H1 (cell line): ENCODE data around the gene BDKRB1. TPM values are rescaled to one million over a fixed set of nuclear protein-coding genes. Genes with fewer than 3 reads are reported as not detected.

ENCODE experiments used
- CTCF ChIA-PET: fragments of 300-600 bp; sonication (Branson Sonifier 250); formaldehyde crosslinking; loops from one replicate; lab custom pipeline; 2021; ENCODE audit not compliant: partially characterized antibody; lab: Charles Lee
- POLR2A ChIA-PET: fragments of 300-600 bp; sonication (Branson Sonifier 250); formaldehyde crosslinking; loops from one replicate; lab custom pipeline; 2021; ENCODE audit warnings: inconsistent platforms; ENCODE audit not compliant: partially characterized antibody; lab: Charles Lee
- DNase-seq, 2 experiments: peaks; one replicate each; pipeline versions ENCODE4 v3.0.0 to v3.0.0-alpha.2; 2010 to 2022; ENCODE audit warnings: low spot score in 2 of 2, low read depth in 1 of 2, mixed read lengths in 1 of 2
- FAIRE-seq: peaks from 2 replicates; lab custom pipeline; 2011; peaks lifted over from hg19 to GRCh38; lab: Jason Lieb, UNC
- H2AFZ ChIP-seq: 2 replicates; pipeline ENCODE4 v1.8.1; 2012; ENCODE audit warnings: low read length, inconsistent platforms
- H2AK5ac ChIP-seq: 2 replicates; pipeline ENCODE4 v1.6.1; 2013; ENCODE audit warnings: low read depth, low read length
- H2BK120ac ChIP-seq: replicated peaks from 2 replicates; pipeline ENCODE3; 2013; ENCODE audit warnings: low read depth, low read length, inconsistent platforms
- H2BK12ac ChIP-seq: 2 replicates; pipeline ENCODE4 v1.6.1; 2013; ENCODE audit warnings: low read depth, low read length
- H2BK15ac ChIP-seq: 2 replicates; pipeline ENCODE4 v1.6.1; 2013; ENCODE audit warnings: low read length
- H2BK20ac ChIP-seq: 2 replicates; pipeline ENCODE4 v1.6.1; 2013; ENCODE audit warnings: low read length
- H2BK5ac ChIP-seq: 2 replicates; pipeline ENCODE4 v1.6.1; 2013; ENCODE audit warnings: low read depth, low read length
- H3K14ac ChIP-seq: 2 replicates; pipeline ENCODE4 v1.6.1; 2013; ENCODE audit warnings: inconsistent platforms; ENCODE audit not compliant: insufficient read length
- H3K18ac ChIP-seq: 2 replicates; pipeline ENCODE4 v1.6.1; 2013; ENCODE audit warnings: low read length; ENCODE audit errors: extremely low read depth
- H3K23ac ChIP-seq: 2 replicates; pipeline ENCODE4 v1.6.1; 2013; ENCODE audit warnings: inconsistent platforms; ENCODE audit not compliant: insufficient read length
- H3K23me2 ChIP-seq: 2 replicates; pipeline ENCODE4 v1.6.1; 2013; ENCODE audit warnings: low read depth, low read length
- H3K27ac ChIP-seq: 2 replicates; pipeline ENCODE4 v1.6.1; 2011; ENCODE audit warnings: low read depth, low read length, inconsistent platforms
- H3K27me3 ChIP-seq, 4 experiments: replicated peaks in 1 of 4; 1 replicate in 1 of 4; 2 replicates in 3 of 4; pipeline versions ENCODE4 v1.6.1 to v1.8.1; 2011 to 2013; ENCODE audit warnings: low read length in 3 of 4, mild to moderate bottlenecking in 3 of 4, inconsistent platforms in 2 of 4, mixed read lengths in 2 of 4, moderate library complexity in 1 of 4; ENCODE audit not compliant: control insufficient read depth in 3 of 4, insufficient read depth in 3 of 4; ENCODE audit errors: extremely low read depth in 1 of 4
- H3K36me3 ChIP-seq, 4 experiments: 2 replicates each; pipeline versions ENCODE4 v1.6.1 to v1.8.1; 2011 to 2013; ENCODE audit warnings: mild to moderate bottlenecking in 4 of 4, low read length in 3 of 4, moderate library complexity in 2 of 4, control low read depth in 1 of 4, inconsistent platforms in 1 of 4; ENCODE audit not compliant: insufficient read depth in 4 of 4, control insufficient read depth in 2 of 4
- H3K4ac ChIP-seq: replicated peaks from 2 replicates; pipeline ENCODE3; 2013; ENCODE audit warnings: low read length, low read depth, mixed read lengths, inconsistent platforms; ENCODE audit not compliant: insufficient read length
- H3K4me1 ChIP-seq, 4 experiments: replicated peaks in 1 of 4; 1 replicate in 1 of 4; 2 replicates in 3 of 4; pipeline versions ENCODE4 v1.6.1 to v1.8.1; 2011 to 2013; ENCODE audit warnings: low read length in 3 of 4, inconsistent platforms in 2 of 4, mixed read lengths in 1 of 4; ENCODE audit not compliant: insufficient read depth in 4 of 4, control insufficient read depth in 3 of 4
- H3K4me2 ChIP-seq, 2 experiments: 2 replicates each; pipeline versions ENCODE4 v1.6.1 to v1.8.1; 2011 to 2013; ENCODE audit warnings: low read depth in 2 of 2, low read length in 2 of 2, control low read depth in 1 of 2, inconsistent platforms in 1 of 2, mild to moderate bottlenecking in 1 of 2; ENCODE audit not compliant: insufficient read depth in 1 of 2
- H3K4me3 ChIP-seq, 4 experiments: fragments of 200-600, 300-600 bp in 1 of 4; sonication (generic), shearing (Covaris generic), sonication (Bioruptor Twin) in 1 of 4; 2 replicates each; pipeline versions ENCODE4 v1.5.1 to v1.8.1; 2011 to 2016; ENCODE audit warnings: low read length in 4 of 4, low read depth in 3 of 4, control low read depth in 2 of 4, inconsistent platforms in 2 of 4, mild to moderate bottlenecking in 2 of 4, mixed read lengths in 1 of 4, moderate library complexity in 1 of 4; ENCODE audit not compliant: insufficient read depth in 2 of 4; ENCODE audit errors: extremely low read depth in 1 of 4
- H3K56ac ChIP-seq: replicated peaks from 2 replicates; pipeline ENCODE3; 2013; ENCODE audit warnings: low read depth, mild to moderate bottlenecking, mixed read lengths, low read length, inconsistent platforms; ENCODE audit not compliant: insufficient read length
- H3K79me1 ChIP-seq: 2 replicates; pipeline ENCODE4 v1.6.1; 2013; ENCODE audit warnings: low read depth, low read length, control low read depth
- H3K79me2 ChIP-seq, 2 experiments: 2 replicates each; pipeline versions ENCODE4 v1.6.1 to v1.8.1; 2012 to 2013; ENCODE audit warnings: low read length in 2 of 2, mild to moderate bottlenecking in 2 of 2, inconsistent platforms in 1 of 2; ENCODE audit not compliant: insufficient read depth in 2 of 2, control insufficient read depth in 1 of 2
- H3K9ac ChIP-seq, 4 experiments: replicated peaks in 1 of 4; 1 replicate in 1 of 4; 2 replicates in 3 of 4; pipeline versions ENCODE4 v1.6.1 to v1.8.1; 2011 to 2013; ENCODE audit warnings: low read depth in 3 of 4, low read length in 3 of 4, control low read depth in 2 of 4, mild to moderate bottlenecking in 2 of 4, moderate library complexity in 2 of 4, inconsistent platforms in 1 of 4; ENCODE audit errors: extremely low read depth in 1 of 4
- H3K9me3 ChIP-seq, 2 experiments: 2 replicates each; pipeline versions ENCODE4 v1.6.1 to v1.8.1; 2012 to 2013; ENCODE audit warnings: mild to moderate bottlenecking in 2 of 2, moderate library complexity in 2 of 2, control low read depth in 1 of 2, inconsistent platforms in 1 of 2, low read depth in 1 of 2, low read length in 1 of 2, mixed read lengths in 1 of 2; ENCODE audit not compliant: insufficient read depth in 2 of 2
- H4K20me1 ChIP-seq, 2 experiments: replicated peaks in 1 of 2; 2 replicates each; pipeline versions ENCODE3 to v1.8.1; 2011 to 2013; ENCODE audit warnings: inconsistent platforms in 2 of 2, low read length in 2 of 2, mild to moderate bottlenecking in 1 of 2; ENCODE audit not compliant: insufficient read depth in 2 of 2, control insufficient read depth in 1 of 2
- H4K5ac ChIP-seq: 2 replicates; pipeline ENCODE4 v1.6.1; 2013; ENCODE audit warnings: low read length, low read depth, mixed read lengths, inconsistent platforms; ENCODE audit not compliant: insufficient read length
- H4K8ac ChIP-seq: 2 replicates; pipeline ENCODE4 v1.8.0; 2013; ENCODE audit warnings: mild to moderate bottlenecking, moderate library complexity, low read length, inconsistent platforms; ENCODE audit not compliant: insufficient read depth; ENCODE audit errors: extremely low read depth
- H4K91ac ChIP-seq: replicated peaks from 2 replicates; pipeline ENCODE3; 2013; ENCODE audit warnings: low read length, mixed read lengths, inconsistent platforms; ENCODE audit not compliant: insufficient read length
- BCL11A ChIP-seq, 2 experiments: IDR thresholded peaks; one replicate each; pipeline ENCODE4 v1.6.1; 2011; ENCODE audit warnings: low read depth in 2 of 2, low read length in 2 of 2, mild to moderate bottlenecking in 2 of 2
- GABPA ChIP-seq: IDR thresholded peaks from 2 replicates; pipeline ENCODE4 v1.6.1; 2011; ENCODE audit warnings: mild to moderate bottlenecking, low read length, moderate library complexity, borderline replicate concordance; ENCODE audit not compliant: insufficient read depth
- JUN ChIP-seq: IDR thresholded peaks from 2 replicates; pipeline ENCODE4 v1.6.1; 2011; ENCODE audit warnings: low read depth, mild to moderate bottlenecking, improper control_type of control experiment, low read length
- KDM4A ChIP-seq: IDR thresholded peaks from one replicate; pipeline ENCODE4 v1.7.1; 2012; ENCODE audit warnings: low read depth, mild to moderate bottlenecking, moderate library complexity, low read length, inconsistent platforms; ENCODE audit not compliant: severe bottlenecking
- KDM5A ChIP-seq: fragments of 200-600 bp; IDR thresholded peaks from 2 replicates; pipeline ENCODE4 v1.7.1; 2012; ENCODE audit warnings: mild to moderate bottlenecking, low read length, inconsistent platforms, mixed read lengths
- PHF8 ChIP-seq: fragments of 200-600 bp; sonication (generic); conservative IDR thresholded peaks from 2 replicates; pipeline ENCODE4 v1.7.1; 2012; ENCODE audit warnings: low read depth, mild to moderate bottlenecking, inconsistent platforms, low read length, moderate library complexity
- POLR2AphosphoS5 ChIP-seq: IDR thresholded peaks from 2 replicates; pipeline ENCODE4 v1.6.1; 2011; ENCODE audit warnings: low read depth, low read length
- TAF1 ChIP-seq: IDR thresholded peaks from 2 replicates; pipeline ENCODE4 v1.6.1; 2011; ENCODE audit warnings: mild to moderate bottlenecking, low read depth, low read length
- TBP ChIP-seq: IDR thresholded peaks from 2 replicates; pipeline ENCODE4 v1.6.1; 2011; ENCODE audit warnings: low read depth, low read length, improper control_type of control experiment
- WGBS, 2 experiments: shearing (Covaris generic) in 1 of 2; methylation state at CpG; one replicate each; pipeline versions ENCODE4 v1.1.6 to v1.1.7; 2013 to 2015; ENCODE audit warnings: low lambda C conversion rate in 2 of 2, mixed read lengths in 2 of 2, inconsistent platforms in 1 of 2, low coverage in 1 of 2, missing lambda C conversion rate in 1 of 2; ENCODE audit not compliant: insufficient replicate concordance in 2 of 2, insufficient coverage in 1 of 2, insufficient read length in 1 of 2; ENCODE audit errors: extremely low coverage in 1 of 2, missing lambda C conversion rate in 1 of 2; 5-methylcytosine and 5-hydroxymethylcytosine counted together
- polyA plus RNA-seq, 7 experiments: library from polyadenylated mRNA; depleted of rRNA in 3 of 7; stranded (reverse) in 5 of 7; unstranded in 2 of 7; fragments of >200 nt in 5 of 7; fragments of 200-250 nt in 2 of 7; gene quantifications; 1 replicate in 5 of 7; 2 replicates in 1 of 7; 4 replicates in 1 of 7; pipeline versions ENCODE4 v1.2.1 to v1.2.3, GENCODE V29; 2011 to 2013; ENCODE audit warnings: missing spikeins in 2 of 7, mixed read lengths in 2 of 7
- total RNA-seq: library from RNA; stranded (reverse); fragmentation: NEBNext Ultra II Directional; extraction: Animal tissue kit (Norgen Biotek cat#: 25700); gene quantifications from 2 replicates; pipeline ENCODE4 v1.2.1, GENCODE V29; 2021

BDKRB1 gene
- total and polyA plus RNA-seq, 2 of the 8 experiments (the other 6 are each of a cell fraction or from before 2014, with no cell fraction given) = 0.27 TPM; not detected in 1

DNA sequence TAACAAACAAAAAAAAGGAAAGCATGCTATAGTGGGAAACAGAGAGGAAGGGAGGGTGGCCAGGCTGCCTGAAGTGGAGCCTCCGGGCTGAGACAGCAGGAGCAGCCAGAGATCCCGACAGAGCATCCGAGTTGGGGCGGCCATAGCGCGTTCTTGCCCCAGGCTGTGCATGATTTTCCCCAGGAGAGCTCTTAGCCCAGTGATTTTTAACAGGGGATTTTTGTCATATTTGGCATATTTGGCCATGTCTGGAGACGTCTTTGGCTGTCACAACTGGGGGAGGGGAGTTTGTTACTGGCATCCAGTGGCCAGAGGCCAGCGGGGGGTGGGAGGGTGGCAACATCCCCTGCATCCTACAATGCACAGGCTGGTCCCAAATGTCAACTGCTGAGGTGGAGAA, 23.6 kb downstream of the BDKRB1 start:
- H3K27ac ChIP-seq = no peak overlapping the region
- H4K5ac ChIP-seq = no peak overlapping the region
- TF ChIP-seq GABPA = no peak
- TF ChIP-seq POLR2AphosphoS5 = no peak
- TF ChIP-seq PHF8 = no peak
- no peak for TF ChIP-seq TBP
- no peak for TF ChIP-seq KDM4A
- no peak for TF ChIP-seq BCL11A (IDR thresholded peaks at IDR 0.05; ENCODE audit: low read depth in 2 of 2, low read length in 2 of 2)
- no peak for TF ChIP-seq TAF1
- TF ChIP-seq KDM5A = no peak
- TF ChIP-seq JUN = no peak
- no peak overlapping the region for H3K14ac ChIP-seq
- H2BK120ac ChIP-seq = no peak overlapping the region
- H4K8ac ChIP-seq = no peak overlapping the region; the same call in 1 of the 2 replicates
- H4K20me1 ChIP-seq = no peaks in the 10 kb centered on the region
- H3K23me2 ChIP-seq = no peaks in the 10 kb centered on the region
- H3K9ac ChIP-seq = no peak overlapping the region
- peaks cover 0 to 6% (median 2%) of the 10 kb centered on the region in 4 experiments; a peak in 2 of 7 replicates for H3K4me1 ChIP-seq
- CTCF ChIA-PET = interaction anchor here (0.6 to 12.6 kb wide), 4 partner anchors 28 to 280 kb away, joined by 3 to 268 read pairs (median 4); no protein-coding TSS in a partner anchor
- H3K27me3 ChIP-seq = no peaks in the 10 kb centered on the region
- FAIRE-seq = no peak
- WGBS, 2 experiments = 90% methylated on average over 8 of the region's 8 CpGs; no CpG with 5 or more reads in 1 of the 2 experiments
- H2AK5ac ChIP-seq = no peak overlapping the region
- peaks cover 0 to 5% (median 0%) of the 10 kb centered on the region in 4 experiments; a peak in 2 of 8 replicates for H3K36me3 ChIP-seq
- no peak overlapping the region for H4K91ac ChIP-seq
- no peak overlapping the region for H2BK15ac ChIP-seq
- POLR2A ChIA-PET = no interaction called here
- H3K4ac ChIP-seq = no peak overlapping the region
- no peak overlapping the region for H3K4me3 ChIP-seq
- no peak overlapping the region for H2BK20ac ChIP-seq
- no peak overlapping the region for H3K4me2 ChIP-seq
- no peak overlapping the region for H2BK5ac ChIP-seq
- no peak for DNase-seq
- no peak overlapping the region for H3K18ac ChIP-seq
- H3K23ac ChIP-seq = no peak overlapping the region
- H3K79me2 ChIP-seq = no peaks in the 10 kb centered on the region
- H3K79me1 ChIP-seq = no peaks in the 10 kb centered on the region
- H2BK12ac ChIP-seq = no peak overlapping the region
- H3K9me3 ChIP-seq = peaks cover 4 to 6% of the 10 kb centered on the region in 2 experiments; a peak in 3 of 4 replicates
- H3K56ac ChIP-seq = no peak overlapping the region
- H2AFZ ChIP-seq = no peak overlapping the region
